Stimulated activated CD8-positive, alpha-beta memory T cell treated with anti-CD3 and anti-CD28 coated beads, Interleukin-12 subunit alpha, Interleukin-12 subunit beta, amount 100 ng/mL, for 24 hours (primary cell): Measurements from ENCODE around the gene NUBPL.
"Not testable (repeated sequence)": the region's sequence is repeated elsewhere in the genome, so short reads cannot be mapped to it uniquely, and the experiment has no call there.

Experiments used
- DNase-seq: peaks from one replicate; pipeline ENCODE4 v3.0.0-alpha.2; 2020; ENCODE audit errors: extremely low read depth

NUBPL gene

GRCh38 chr14:31578266-31578665 lies 17.1 kb downstream of the NUBPL start:
- DNase-seq = no peak

GRCh38 chr14:31578792-31579501 lies 17.7 kb downstream of the NUBPL start:
- no peak for DNase-seq

GRCh38 chr14:31580234-31580633 lies 19.0 kb downstream of the NUBPL start:
- DNase-seq = no peak

GRCh38 chr14:31582286-31582691 lies 21.1 kb downstream of the NUBPL start:
- no peak for DNase-seq

GRCh38 chr14:31582836-31583452 lies 21.7 kb downstream of the NUBPL start:
- DNase-seq = no peak

- no peak for DNase-seq
Observed at GRCh38 chr14:31590206-31590605, 29.0 kb downstream of the NUBPL start.

GRCh38 chr14:31592122-31592521 lies 30.9 kb downstream of the NUBPL start:
- DNase-seq = no peak

- DNase-seq = no peak
Observed at GRCh38 chr14:31592631-31593030, 31.4 kb downstream of the NUBPL start.

- DNase-seq = no peak
Observed at GRCh38 chr14:31596342-31597095, 35.3 kb downstream of the NUBPL start.

GRCh38 chr14:31605702-31606101 lies 44.5 kb downstream of the NUBPL start:
- DNase-seq = no peak

GRCh38 chr14:31611778-31612433 lies 50.7 kb downstream of the NUBPL start:
- no peak for DNase-seq

- no peak for DNase-seq
Observed at GRCh38 chr14:31613188-31613587, 52.0 kb downstream of the NUBPL start.

- DNase-seq = not testable (repeated sequence)
Observed at GRCh38 chr14:31618884-31619283, 57.7 kb downstream of the NUBPL start.

- DNase-seq = no peak
Observed at GRCh38 chr14:31619440-31619839, 58.2 kb downstream of the NUBPL start.

GRCh38 chr14:31620898-31621297 lies 59.7 kb downstream of the NUBPL start:
- DNase-seq = not testable (repeated sequence)

- no peak for DNase-seq
Observed at GRCh38 chr14:31622060-31622459, 60.9 kb downstream of the NUBPL start.

GRCh38 chr14:31652900-31653299 lies 91.7 kb downstream of the NUBPL start:
- DNase-seq = not testable (repeated sequence)

GRCh38 chr14:31657917-31658316 lies 96.7 kb downstream of the NUBPL start:
- no peak for DNase-seq

- DNase-seq = no peak
Observed at GRCh38 chr14:31659278-31659677, 98.1 kb downstream of the NUBPL start.

- DNase-seq = no peak
Observed at GRCh38 chr14:31660191-31660590, 99.0 kb downstream of the NUBPL start.

GRCh38 chr14:31660728-31661127 lies 99.5 kb downstream of the NUBPL start:
- no peak for DNase-seq

- no peak for DNase-seq
Observed at GRCh38 chr14:31668348-31668747, 107.1 kb downstream of the NUBPL start.
